AG04449 (cell line): Measurements from ENCODE around the gene TMC8.

Experiments used
- CTCF ChIA-PET: fragments of 350-600 bp; formaldehyde crosslinking; extraction: SDS; loops from one replicate; lab custom pipeline; 2021; ENCODE audit warnings: antibody characterized with exemption; lab: Yijun Ruan, JAX
- POLR2A ChIA-PET: fragments of 400-600, 350-600 bp; formaldehyde crosslinking; extraction: SDS; loops from one replicate; lab custom pipeline; 2020; ENCODE audit warnings: antibody characterized with exemption, inconsistent platforms; lab: Yijun Ruan, JAX
- DNase-seq: peaks from one replicate; pipeline ENCODE4 v3.0.0-alpha.2; 2010; ENCODE audit warnings: low read depth, low spot score
- H3K4me3 ChIP-seq: 2 replicates; pipeline ENCODE4 v1.5.1; 2011; ENCODE audit warnings: low read depth, mild to moderate bottlenecking, control low read depth, low read length
- CTCF ChIP-seq: IDR thresholded peaks from one replicate; pipeline ENCODE4 v1.5.1; 2011; ENCODE audit warnings: mild to moderate bottlenecking, moderate library complexity, low read length, control low read depth, inconsistent platforms; ENCODE audit not compliant: insufficient read depth; ENCODE audit errors: missing control alignments

Gene TMC8

DNA sequence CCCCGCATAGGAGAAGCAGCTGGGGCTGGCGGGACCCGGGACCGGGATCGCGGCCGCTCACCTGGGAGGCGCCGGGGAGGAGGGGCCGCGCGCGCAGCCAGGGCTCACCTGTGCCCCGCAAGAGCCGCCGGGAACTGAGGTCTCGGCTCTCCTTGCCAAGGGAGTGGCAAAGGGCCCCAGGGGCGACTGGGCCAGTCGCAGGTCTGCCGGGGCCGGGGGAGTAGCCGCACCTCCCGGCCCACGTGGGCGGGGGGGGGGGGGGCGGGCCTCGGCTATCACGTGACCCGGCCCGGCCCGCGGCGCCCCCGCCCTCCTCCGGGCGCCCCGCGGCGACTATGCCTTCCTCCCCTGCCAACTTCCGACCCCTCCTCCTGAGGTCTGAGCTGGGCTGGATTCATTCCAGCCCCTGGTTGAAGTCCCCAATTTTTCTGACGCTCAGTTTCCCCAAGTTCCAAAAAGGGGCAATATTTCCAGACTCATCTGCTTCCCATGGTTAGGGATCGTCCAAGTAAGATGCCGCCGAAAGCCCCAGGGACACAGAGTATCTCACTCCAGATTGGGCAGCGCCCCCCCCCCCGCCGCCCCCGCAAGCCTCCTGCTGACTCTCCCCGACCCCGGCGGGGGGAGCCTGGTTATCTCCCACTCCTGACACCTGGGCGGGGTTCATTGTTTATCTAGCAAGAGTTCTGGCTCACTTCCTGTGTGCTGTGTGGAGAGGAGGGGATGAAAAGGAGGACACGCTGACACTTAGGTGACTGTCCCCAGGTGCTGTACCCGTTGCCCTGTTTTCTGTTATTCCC, 1.8 kb upstream of the TMC8 start, which contains the start of gene TMC6:
TMC6 (minus strand) TSS at position 205 of the 800 bp plus-strand sequence. CDS start 1,923 bp downstream, outside the sequence.
- POLR2A ChIA-PET, result no interaction called here
- DNase-seq, result no peak
- CTCF ChIA-PET, result interaction anchor here (1.6 to 3.6 kb wide), 3 partner anchors 15 to 122 kb away, joined by 6 to 13 read pairs (median 8); partner anchors contain the start of gene TK1
- H3K4me3 ChIP-seq, result peak within 1 kb of the TSS; percentile 52
- TF ChIP-seq CTCF, result no peak

- POLR2A ChIA-PET, result no interaction called here
- no peak overlapping the region for H3K4me3 ChIP-seq
- no peak for DNase-seq
- TF ChIP-seq CTCF, result no peak
- CTCF ChIA-PET, result interaction anchor here (0.8 to 3.6 kb wide), 4 partner anchors 16 to 110 kb away, joined by 3 to 13 read pairs (median 4); no protein-coding TSS in a partner anchor
Measured at GRCh38 chr17:78129351-78130089, 1.1 kb upstream of the TMC8 start.

GRCh38 chr17:78130090-78130436, 508 bp upstream of the TMC8 start:
- no peak for TF ChIP-seq CTCF
- ChIA-PET POLR2A (no interaction called here), CTCF (interaction anchor here (0.8 to 3.6 kb wide), 4 partner anchors 16 to 111 kb away, joined by 3 to 13 read pairs (median 4); no protein-coding TSS in a partner anchor)
- H3K4me3 ChIP-seq, result no peak overlapping the region
- DNase-seq, result no peak

DNA sequence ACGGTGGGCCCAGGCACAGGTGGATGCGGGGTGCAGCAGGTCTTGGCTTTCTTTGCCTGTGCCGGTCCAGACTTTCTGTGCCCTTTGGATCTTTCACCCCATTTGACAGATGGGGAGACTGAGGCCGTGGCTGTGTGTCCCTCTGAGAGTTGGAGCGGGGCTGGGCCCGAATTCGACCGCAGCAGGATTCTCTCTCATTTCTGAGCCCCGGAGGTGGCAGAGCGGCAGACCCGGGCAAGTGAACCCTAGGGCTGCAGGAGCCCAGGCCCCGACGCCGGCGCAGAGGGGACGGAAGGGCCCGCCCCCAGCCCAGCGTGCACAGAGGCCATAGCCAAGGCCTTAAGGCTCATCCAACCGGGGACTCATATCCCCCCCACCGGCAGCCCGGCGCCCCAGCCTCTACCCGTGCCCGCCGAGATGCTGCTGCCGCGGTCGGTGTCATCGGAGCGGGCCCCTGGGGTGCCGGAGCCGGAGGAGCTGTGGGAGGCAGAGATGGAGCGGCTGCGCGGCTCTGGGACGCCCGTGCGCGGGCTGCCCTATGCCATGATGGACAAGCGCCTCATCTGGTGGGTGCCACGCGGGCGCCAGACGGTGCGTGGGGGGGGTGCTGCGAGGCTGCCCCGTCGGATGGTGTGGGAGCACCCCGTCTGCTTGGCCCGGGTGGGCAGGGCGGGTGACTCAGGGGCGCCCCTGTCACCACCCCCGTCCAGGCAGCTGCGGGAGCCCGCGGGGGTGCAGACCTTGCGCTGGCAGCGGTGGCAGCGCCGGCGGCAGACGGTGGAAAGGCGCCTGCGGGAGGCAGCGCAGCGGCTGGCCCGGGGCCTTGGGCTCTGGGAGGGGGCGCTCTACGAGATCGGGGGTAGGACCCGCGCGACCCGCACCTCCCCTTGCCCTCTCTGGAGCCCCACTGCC, 857 bp downstream of the TMC8 start:
- no peak overlapping the region for H3K4me3 ChIP-seq
- no peak for DNase-seq
- POLR2A ChIA-PET, result no interaction called here
- CTCF ChIA-PET, result interaction anchor here (3.6 kb wide), 1 partner anchor 18 kb away, joined by 13 read pairs; no protein-coding TSS in a partner anchor
- no peak for TF ChIP-seq CTCF

- no peak overlapping the region for H3K4me3 ChIP-seq
- CTCF ChIA-PET, result interaction anchor here (3.6 kb wide), 1 partner anchor 18 kb away, joined by 13 read pairs; no protein-coding TSS in a partner anchor
- DNase-seq, result no peak
- POLR2A ChIA-PET, result no interaction called here
- TF ChIP-seq CTCF, result no peak
Measured at GRCh38 chr17:78132084-78132676, 1.6 kb downstream of the TMC8 start.
